ENCODE measurements around the gene SPPL2C.
A peak's percentile ranks its signal among the peaks of the same experiment; 100 is the strongest.

The SPPL2C gene

DNA sequence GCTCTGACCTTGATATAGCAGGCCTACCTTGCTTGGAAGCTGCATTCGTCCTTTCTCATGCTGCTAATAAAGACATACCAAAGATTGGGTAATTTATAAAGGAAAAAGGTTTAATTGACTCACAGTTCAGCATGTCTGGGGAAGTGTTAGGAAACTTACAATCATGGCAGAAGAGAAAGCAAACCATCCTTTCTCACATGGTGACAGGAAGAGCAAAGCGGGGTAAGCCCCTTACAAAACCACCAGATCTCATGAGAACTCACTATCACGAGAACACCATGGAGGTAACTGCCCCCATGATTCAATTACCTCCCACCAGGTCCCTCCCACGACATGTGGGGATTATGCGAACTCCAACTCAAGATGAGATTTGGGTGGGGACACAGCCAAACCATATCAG, 43.7 kb downstream of the SPPL2C start:
- DNase-seq, result no peak

DNA sequence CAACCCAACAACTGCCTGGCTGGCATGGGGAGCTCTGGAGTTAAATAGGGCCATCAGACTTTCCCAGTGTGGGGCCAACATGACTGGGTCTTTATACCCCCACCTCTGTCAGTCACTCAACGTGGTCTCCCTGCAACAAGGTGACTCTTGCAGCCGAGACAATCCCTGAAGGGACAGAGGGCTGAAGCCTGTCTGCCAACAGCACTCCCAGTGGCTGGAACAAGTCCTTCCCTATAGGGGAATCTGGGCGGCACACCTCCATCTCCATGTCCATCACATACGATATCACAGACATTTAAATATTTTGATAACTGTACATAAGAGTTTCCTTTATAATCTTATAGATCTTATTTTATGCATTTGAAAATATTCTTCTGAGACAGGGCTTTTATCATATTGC, 44.9 kb downstream of the SPPL2C start:
- no peak for DNase-seq

DNA sequence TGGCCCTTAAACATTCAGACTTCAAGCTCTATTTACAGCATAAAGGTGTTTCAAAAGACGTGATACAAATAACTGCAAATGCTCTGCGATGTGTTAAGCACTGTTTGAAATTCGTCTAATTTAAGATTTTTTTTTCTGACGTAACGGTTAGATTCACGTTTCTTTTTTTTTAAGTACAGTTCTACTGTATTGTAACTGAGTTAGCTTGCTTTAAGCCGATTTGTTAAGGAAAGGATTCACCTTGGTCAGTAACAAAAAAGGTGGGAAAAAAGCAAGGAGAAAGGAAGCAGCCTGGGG, 49.0 kb downstream of the SPPL2C start:
- no peak for DNase-seq

DNA sequence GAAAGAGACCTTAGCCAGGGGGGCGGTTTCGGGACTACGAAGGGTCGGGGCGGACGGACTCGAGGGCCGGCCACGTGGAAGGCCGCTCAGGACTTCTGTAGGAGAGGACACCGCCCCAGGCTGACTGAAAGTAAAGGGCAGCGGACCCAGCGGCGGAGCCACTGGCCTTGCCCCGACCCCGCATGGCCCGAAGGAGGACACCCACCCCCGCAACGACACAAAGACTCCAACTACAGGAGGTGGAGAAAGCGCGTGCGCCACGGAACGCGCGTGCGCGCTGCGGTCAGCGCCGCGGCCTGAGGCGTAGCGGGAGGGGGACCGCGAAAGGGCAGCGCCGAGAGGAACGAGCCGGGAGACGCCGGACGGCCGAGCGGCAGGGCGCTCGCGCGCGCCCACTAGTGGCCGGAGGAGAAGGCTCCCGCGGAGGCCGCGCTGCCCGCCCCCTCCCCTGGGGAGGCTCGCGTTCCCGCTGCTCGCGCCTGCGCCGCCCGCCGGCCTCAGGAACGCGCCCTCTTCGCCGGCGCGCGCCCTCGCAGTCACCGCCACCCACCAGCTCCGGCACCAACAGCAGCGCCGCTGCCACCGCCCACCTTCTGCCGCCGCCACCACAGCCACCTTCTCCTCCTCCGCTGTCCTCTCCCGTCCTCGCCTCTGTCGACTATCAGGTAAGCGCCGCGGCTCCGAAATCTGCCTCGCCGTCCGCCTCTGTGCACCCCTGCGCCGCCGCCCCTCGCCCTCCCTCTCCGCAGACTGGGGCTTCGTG, 49.5 kb downstream of the SPPL2C start, which contains the start of gene MAPT:
MAPT (plus strand) TSS at position 533 of the 763 bp plus-strand sequence. CDS start 67,784 bp downstream, outside the sequence.
- DNase-seq, result peak; percentile 61 to 85 (median 72)

DNA sequence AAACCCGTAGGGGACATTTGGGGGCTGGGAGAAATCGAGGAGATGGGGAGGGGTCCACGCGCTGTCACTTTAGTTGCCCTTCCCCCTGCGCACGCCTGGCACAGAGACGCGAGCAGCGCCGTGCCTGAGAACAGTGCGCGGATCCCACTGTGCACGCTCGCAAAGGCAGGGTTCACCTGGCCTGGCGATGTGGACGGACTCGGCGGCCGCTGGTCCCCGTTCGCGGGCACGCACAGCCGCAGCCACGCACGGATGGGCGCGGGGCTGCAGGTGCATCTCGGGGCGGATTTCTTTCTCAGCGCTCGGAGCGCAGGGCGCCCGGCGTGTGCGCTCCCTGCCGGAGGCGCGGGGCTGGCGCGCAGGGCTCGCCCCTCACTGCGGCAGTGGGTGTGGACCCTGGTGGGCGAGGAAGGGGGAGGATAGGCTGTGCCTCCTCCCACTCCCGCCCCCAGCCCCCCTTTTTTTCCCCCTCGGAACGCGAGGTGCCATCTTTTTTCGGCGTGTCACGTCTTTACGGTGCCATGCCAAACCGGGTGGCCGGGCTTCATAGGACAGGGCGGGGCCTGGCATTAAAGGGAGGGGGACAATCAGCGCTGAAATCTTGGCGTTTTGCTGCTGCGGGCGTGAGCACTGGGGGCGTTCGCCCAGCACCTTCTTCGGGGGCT, 50.8 kb downstream of the SPPL2C start:
- DNase-seq, result peak in 3 of 5 experiments; percentile 8 to 32 (median 20)

DNA sequence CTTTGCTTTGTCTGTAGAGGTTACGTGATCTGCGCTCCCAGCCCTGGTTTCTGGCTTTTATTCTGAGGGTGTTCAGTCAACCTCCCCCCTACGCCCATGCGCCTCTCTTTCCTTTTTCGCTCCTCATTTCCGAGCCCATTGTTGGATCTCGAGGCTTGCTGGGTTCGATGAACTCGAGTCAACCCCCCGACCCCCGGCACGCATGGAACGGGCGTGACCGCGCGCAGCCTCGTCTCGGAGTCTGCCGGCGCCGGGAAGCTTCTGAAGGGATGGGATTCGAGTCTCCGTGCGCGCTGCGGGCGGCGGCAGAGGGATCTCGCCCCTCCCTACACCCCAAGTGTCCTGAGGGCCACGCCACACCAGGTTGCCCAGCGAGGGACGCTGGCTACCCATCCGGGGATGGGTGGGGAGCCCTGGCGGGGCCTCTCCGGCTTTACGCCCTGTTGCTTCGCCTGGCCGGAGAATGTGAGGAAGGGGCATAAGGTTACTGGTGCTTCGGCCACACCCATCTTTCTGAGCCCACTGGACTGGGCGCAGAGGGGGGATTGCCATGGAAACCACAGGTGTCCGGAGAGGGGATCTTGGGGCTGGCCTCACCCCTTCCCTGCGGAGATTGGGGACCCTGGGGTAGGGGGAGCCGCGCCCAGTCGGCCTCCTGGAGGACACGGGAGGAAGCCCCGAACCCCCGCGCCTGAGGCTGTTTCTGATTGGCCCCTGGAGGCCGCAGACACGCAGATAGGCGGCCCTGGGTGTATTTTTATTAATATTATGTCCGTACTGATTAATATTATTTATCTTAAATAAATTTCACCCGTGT, 51.5 kb downstream of the SPPL2C start:
- DNase-seq, result no peak

All from T-helper 2 cell (primary cell).